Fibroblast of mammary gland (primary cell): Measurements from ENCODE around the gene NMBR.
"Not testable (repeated sequence)": the region's sequence is repeated elsewhere in the genome, so short reads cannot be mapped to it uniquely, and the experiment has no call there.

Experiments
- DNase-seq: peaks from one replicate; pipeline ENCODE4 v3.0.0-alpha.2; 2010; ENCODE audit warnings: low read depth
- H3K4me3 ChIP-seq: 2 replicates; pipeline ENCODE4 v1.5.1; 2011; ENCODE audit warnings: low read depth, mild to moderate bottlenecking, low read length, moderate library complexity; ENCODE audit not compliant: control insufficient read depth
- TF ChIP-seq, protein P1 (sequence below): conservative IDR thresholded peaks from 2 replicates; pipeline ENCODE4 v1.5.1; 2011; ENCODE audit warnings: low read depth, low read length, inconsistent platforms; ENCODE audit not compliant: control insufficient read depth, insufficient read depth

NMBR gene

GRCh38 chr6:142155895-142156757 lies 9.2 kb upstream of the NMBR start:
- TF ChIP-seq, protein P1, sequence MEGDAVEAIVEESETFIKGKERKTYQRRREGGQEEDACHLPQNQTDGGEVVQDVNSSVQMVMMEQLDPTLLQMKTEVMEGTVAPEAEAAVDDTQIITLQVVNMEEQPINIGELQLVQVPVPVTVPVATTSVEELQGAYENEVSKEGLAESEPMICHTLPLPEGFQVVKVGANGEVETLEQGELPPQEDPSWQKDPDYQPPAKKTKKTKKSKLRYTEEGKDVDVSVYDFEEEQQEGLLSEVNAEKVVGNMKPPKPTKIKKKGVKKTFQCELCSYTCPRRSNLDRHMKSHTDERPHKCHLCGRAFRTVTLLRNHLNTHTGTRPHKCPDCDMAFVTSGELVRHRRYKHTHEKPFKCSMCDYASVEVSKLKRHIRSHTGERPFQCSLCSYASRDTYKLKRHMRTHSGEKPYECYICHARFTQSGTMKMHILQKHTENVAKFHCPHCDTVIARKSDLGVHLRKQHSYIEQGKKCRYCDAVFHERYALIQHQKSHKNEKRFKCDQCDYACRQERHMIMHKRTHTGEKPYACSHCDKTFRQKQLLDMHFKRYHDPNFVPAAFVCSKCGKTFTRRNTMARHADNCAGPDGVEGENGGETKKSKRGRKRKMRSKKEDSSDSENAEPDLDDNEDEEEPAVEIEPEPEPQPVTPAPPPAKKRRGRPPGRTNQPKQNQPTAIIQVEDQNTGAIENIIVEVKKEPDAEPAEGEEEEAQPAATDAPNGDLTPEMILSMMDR, result peak; percentile 37
- H3K4me3 ChIP-seq, result no peak overlapping the region
- DNase-seq, result peak; percentile 32

DNA sequence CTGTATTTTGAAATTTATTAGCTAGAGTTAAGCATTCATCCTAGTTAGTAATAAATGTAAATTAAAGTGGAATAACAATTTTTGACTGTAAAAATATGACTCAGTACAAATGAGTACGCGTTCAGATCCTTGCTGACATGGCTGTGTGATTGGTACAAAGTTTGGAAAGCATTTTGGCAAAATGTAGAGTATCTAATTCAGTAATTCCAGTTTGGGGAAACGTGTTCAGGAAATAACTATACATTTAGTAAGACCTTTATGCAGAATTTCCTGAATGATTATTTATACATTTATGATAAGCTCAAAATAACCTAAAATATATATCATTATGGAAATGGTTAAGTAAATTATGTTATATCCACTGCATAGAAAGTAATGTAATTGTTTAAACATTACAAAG lies 8.2 kb upstream of the NMBR start:
- TF ChIP-seq, protein P1, result no peak

GRCh38 chr6:142154336-142154735 lies 7.4 kb upstream of the NMBR start:
- no peak for DNase-seq
- TF ChIP-seq, protein P1, result no peak
- no peak overlapping the region for H3K4me3 ChIP-seq

More for the DNA sequence above, 8.2 kb upstream of the NMBR start:
- peak; percentile 30 for DNase-seq
- H3K4me3 ChIP-seq, result no peak overlapping the region

DNA sequence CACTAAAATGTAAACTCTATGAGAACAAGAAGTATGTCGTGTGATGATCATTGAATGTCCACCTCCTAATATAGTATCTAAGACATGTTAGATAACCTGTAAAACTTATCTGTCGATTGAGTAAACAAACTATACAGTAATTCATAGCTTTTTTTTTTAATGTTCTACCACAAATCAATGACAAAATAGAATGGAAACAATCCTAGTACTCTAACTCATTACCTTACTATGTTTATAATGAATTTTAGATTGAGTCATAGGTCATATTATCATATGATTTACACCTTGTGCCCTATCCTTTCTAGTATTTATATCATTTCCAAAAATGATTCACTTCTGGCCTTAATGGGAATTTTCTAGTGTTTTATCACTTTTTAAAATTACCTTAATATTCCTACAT lies 6.3 kb upstream of the NMBR start:
- TF ChIP-seq, protein P1, result no peak
- H3K4me3 ChIP-seq, result no peak overlapping the region
- DNase-seq, result no peak

DNA sequence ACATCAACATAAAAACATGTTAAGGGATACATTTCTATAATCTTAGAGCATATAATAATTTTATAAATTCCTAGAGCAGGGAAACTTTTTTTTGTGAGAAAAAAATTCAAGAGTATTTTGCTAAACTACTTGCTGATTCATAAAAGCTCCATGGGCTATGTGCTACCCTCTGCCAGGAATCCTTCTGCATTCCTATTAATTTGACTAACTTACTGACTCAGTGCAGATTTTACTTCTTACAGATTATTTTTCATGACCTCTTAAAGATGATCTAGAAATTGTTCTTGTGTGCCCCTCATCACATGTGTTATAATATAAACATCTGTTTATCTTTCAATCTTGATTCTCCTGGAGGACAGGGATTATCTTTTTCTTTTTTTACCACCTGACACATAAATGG lies 5.8 kb upstream of the NMBR start:
- DNase-seq, result peak; percentile 79
- TF ChIP-seq, protein P1, result no peak

GRCh38 chr6:142141531-142141930 lies 5.4 kb downstream of the NMBR start:
- not testable (repeated sequence) for DNase-seq, H3K4me3 ChIP-seq

More for the DNA sequence above, 5.8 kb upstream of the NMBR start:
- H3K4me3 ChIP-seq, result no peak overlapping the region

DNA sequence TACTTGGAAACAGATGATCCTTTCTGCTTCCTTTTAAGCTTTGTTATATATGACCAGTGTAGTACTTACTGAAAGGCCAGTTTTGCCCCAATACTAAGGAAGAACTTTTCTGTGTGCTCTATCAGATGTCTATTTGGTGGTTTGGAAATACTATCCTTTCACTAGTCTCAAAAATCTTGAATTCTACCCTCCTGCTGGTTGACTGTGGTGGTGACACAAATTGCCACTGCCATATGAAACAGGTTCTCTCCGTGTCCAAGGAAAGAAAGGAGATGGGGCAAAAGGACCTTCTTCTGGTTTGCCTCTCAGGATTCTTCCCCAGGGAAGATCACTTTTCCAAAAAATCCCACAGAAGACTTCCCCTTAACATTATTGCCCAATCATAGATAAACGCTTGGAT lies 8.0 kb downstream of the NMBR start:
- no peak for DNase-seq
- TF ChIP-seq, protein P1, result no peak
- H3K4me3 ChIP-seq, result no peak overlapping the region
